Activated B cell treated with CpG ODN at 0.5 μM for 24 hours (primary cell): ENCODE results near the gene TTLL13. TPM values are rescaled to one million over a fixed set of nuclear protein-coding genes. Genes with fewer than 3 reads are reported as not detected.

Experiments used
- ATAC-seq: fragments of 200-7000 bp; cut with Tn5 transposase; one replicate; pipeline ENCODE4 v1.10.0; 2021; ENCODE audit warnings: low read depth, mild to moderate bottlenecking, moderate library complexity
- CTCF ChIA-PET: fragments of 350-600 bp; sonication (Branson Sonifier 250); formaldehyde crosslinking; loops from one replicate; lab custom pipeline; 2021; ENCODE audit warnings: antibody characterized with exemption; lab: Charles Lee
- POLR2A ChIA-PET: fragments of 350-600 bp; sonication (Branson Sonifier 250); formaldehyde crosslinking; loops from one replicate; lab custom pipeline; 2021; ENCODE audit warnings: antibody characterized with exemption; lab: Charles Lee
- DNase-seq: peaks from one replicate; pipeline ENCODE4 v3.0.0; 2022
- H3K27ac Mint-ChIP-seq: one replicate; pipeline ENCODE4 v1.8.0; 2020; ENCODE audit warnings: mixed read lengths
- H3K27me3 Mint-ChIP-seq: one replicate; pipeline ENCODE4 v1.8.0; 2021; ENCODE audit warnings: mixed read lengths
- H3K36me3 Mint-ChIP-seq: one replicate; pipeline ENCODE4 v1.8.0; 2021; ENCODE audit warnings: low read depth, mixed read lengths
- H3K4me1 Mint-ChIP-seq: one replicate; pipeline ENCODE4 v1.8.0; 2021; ENCODE audit warnings: mixed read lengths
- H3K4me3 Mint-ChIP-seq: one replicate; pipeline ENCODE4 v1.8.0; 2020; ENCODE audit warnings: mild to moderate bottlenecking, mixed read lengths
- H3K9me3 Mint-ChIP-seq: one replicate; pipeline ENCODE4 v1.8.0; 2020; ENCODE audit warnings: mixed read lengths
- intact Hi-C: fragments of 100-400 bp; cut with micrococcal nuclease; formaldehyde crosslinking; loops from one replicate; pipeline ENCODE4 v1.15.1; 2024
- total RNA-seq: library from RNA; stranded (reverse); gene quantifications from 2 replicates; pipeline ENCODE4 v1.2.3, GENCODE V29; 2022
- TF ChIP-seq, protein P1 (sequence below): fragments of 200-600 bp; IDR thresholded peaks from one replicate; pipeline ENCODE4 v1.8.0; 2022; ENCODE audit warnings: antibody characterized with exemption, mild to moderate bottlenecking

The TTLL13 gene
- total RNA-seq, 1 donor from 2014 or later = 0.49 TPM

DNA sequence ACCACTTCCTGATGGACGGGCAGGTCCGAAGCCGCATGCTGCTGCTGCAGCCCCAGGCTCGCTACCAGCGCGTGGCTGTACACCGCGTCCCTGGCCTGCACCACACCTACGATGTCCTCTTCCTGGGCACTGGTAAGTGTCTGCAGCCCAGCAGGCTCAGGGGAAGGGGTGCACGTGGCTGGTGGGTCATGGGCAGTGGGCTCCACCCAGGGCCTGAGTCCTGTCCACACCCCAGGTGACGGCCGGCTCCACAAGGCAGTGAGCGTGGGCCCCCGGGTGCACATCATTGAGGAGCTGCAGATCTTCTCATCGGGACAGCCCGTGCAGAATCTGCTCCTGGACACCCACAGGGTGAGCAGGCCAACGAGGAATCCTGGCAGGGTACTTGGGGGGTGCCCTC is 24.3 kb upstream of the TTLL13 start:
- peaks cover 81% of the 10 kb centered on the region for H3K36me3 Mint-ChIP-seq
- DNase-seq = no peak
- no peak overlapping the region for H3K27ac Mint-ChIP-seq
- CTCF ChIA-PET = interaction anchor here (1.1 kb wide), 1 partner anchor 82 kb away, joined by 4 read pairs; no protein-coding TSS in a partner anchor
- H3K27me3 Mint-ChIP-seq = no peaks in the 10 kb centered on the region
- peaks cover 21% of the 10 kb centered on the region for H3K4me1 Mint-ChIP-seq
- H3K9me3 Mint-ChIP-seq = no peaks in the 10 kb centered on the region
- intact Hi-C loops = no loop called here
- ATAC-seq = no peak
- POLR2A ChIA-PET = no interaction called here
- no peak overlapping the region for H3K4me3 Mint-ChIP-seq
- TF ChIP-seq, protein P1, sequence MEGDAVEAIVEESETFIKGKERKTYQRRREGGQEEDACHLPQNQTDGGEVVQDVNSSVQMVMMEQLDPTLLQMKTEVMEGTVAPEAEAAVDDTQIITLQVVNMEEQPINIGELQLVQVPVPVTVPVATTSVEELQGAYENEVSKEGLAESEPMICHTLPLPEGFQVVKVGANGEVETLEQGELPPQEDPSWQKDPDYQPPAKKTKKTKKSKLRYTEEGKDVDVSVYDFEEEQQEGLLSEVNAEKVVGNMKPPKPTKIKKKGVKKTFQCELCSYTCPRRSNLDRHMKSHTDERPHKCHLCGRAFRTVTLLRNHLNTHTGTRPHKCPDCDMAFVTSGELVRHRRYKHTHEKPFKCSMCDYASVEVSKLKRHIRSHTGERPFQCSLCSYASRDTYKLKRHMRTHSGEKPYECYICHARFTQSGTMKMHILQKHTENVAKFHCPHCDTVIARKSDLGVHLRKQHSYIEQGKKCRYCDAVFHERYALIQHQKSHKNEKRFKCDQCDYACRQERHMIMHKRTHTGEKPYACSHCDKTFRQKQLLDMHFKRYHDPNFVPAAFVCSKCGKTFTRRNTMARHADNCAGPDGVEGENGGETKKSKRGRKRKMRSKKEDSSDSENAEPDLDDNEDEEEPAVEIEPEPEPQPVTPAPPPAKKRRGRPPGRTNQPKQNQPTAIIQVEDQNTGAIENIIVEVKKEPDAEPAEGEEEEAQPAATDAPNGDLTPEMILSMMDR = no peak

DNA sequence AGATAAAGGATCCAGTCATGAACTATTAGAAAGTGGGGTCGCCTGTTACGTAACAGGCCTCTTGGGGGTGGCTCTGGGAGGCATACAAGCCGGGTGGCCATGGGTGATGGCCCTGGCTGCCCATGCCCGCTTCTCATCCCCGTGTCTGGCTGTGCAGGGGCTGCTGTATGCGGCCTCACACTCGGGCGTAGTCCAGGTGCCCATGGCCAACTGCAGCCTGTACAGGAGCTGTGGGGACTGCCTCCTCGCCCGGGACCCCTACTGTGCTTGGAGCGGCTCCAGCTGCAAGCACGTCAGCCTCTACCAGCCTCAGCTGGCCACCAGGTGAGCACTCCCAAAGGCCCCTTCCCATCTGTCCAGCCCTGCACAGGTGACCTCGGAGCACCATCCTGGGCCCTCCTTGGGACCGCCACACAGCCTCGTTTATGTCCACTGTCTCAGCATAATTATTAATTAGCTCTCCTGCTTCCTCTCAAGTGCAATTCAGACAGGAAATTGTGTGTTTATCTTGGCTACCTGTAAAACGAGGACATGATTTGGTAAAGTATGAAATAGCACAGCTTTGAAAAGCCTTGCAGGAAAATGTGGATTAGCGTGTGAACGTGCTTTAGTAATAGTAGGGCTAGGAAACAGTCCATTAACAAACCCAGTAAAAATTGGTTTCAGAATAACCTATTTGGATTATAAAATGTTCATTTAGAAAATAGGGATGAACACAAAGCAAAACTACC is 23.7 kb upstream of the TTLL13 start:
- no peaks in the 10 kb centered on the region for H3K27me3 Mint-ChIP-seq
- no peak for ATAC-seq
- H3K4me3 Mint-ChIP-seq = no peak overlapping the region
- no peak overlapping the region for H3K27ac Mint-ChIP-seq
- intact Hi-C loops = no loop called here
- DNase-seq = no peak
- peaks cover 82% of the 10 kb centered on the region for H3K36me3 Mint-ChIP-seq
- H3K9me3 Mint-ChIP-seq = no peaks in the 10 kb centered on the region
- peaks cover 25% of the 10 kb centered on the region for H3K4me1 Mint-ChIP-seq
- POLR2A ChIA-PET = interaction anchor here (0.6 kb wide), 1 partner anchor 105 kb away, joined by 4 read pairs; no protein-coding TSS in a partner anchor
- CTCF ChIA-PET = interaction anchor here (1.1 kb wide), 1 partner anchor 82 kb away, joined by 4 read pairs; no protein-coding TSS in a partner anchor
- TF ChIP-seq, protein P1 = no peak

DNA sequence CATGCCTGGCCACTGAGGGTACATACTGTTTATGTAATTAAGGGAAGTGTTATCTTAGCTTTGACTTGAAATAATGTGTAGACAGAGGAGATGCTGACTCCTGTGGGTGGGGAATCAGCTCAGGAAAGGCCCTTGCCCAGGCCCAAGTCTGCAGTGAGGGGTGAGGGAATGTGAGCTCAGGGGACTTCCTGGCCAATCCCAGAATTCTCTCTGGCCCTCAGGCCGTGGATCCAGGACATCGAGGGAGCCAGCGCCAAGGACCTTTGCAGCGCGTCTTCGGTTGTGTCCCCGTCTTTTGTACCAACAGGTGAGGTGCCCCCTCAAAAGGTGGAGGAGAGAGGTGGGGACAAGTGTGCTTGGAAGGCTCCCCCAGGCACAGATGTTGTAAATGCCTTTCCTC is 22.0 kb upstream of the TTLL13 start:
- peaks cover 32% of the 10 kb centered on the region for H3K4me1 Mint-ChIP-seq
- no peak overlapping the region for H3K4me3 Mint-ChIP-seq
- no peaks in the 10 kb centered on the region for H3K9me3 Mint-ChIP-seq
- no peak overlapping the region for H3K27ac Mint-ChIP-seq
- ChIA-PET POLR2A (no interaction called here), CTCF (interaction anchor here (0.9 kb wide), 1 partner anchor 9 kb away, joined by 4 read pairs; no protein-coding TSS in a partner anchor)
- intact Hi-C loops = no loop called here
- TF ChIP-seq, protein P1 = no peak
- peaks cover 84% of the 10 kb centered on the region for H3K36me3 Mint-ChIP-seq
- DNase-seq (no peak), ATAC-seq (no peak)
- no peaks in the 10 kb centered on the region for H3K27me3 Mint-ChIP-seq

GRCh38 chr15:90227816-90228772 is 21.3 kb upstream of the TTLL13 start:
- H3K9me3 Mint-ChIP-seq = no peaks in the 10 kb centered on the region
- DNase-seq (no peak), ATAC-seq (no peak)
- peaks cover 39% of the 10 kb centered on the region for H3K4me1 Mint-ChIP-seq
- H3K27me3 Mint-ChIP-seq = no peaks in the 10 kb centered on the region
- no peak overlapping the region for H3K4me3 Mint-ChIP-seq
- intact Hi-C loops = no loop called here
- H3K27ac Mint-ChIP-seq = no peak overlapping the region
- TF ChIP-seq, protein P1 = no peak
- peaks cover 77% of the 10 kb centered on the region for H3K36me3 Mint-ChIP-seq
- ChIA-PET CTCF (interaction anchor here (0.5 to 0.9 kb wide), 2 partner anchors 10 to 664 kb away, joined by 4 read pairs; no protein-coding TSS in a partner anchor), POLR2A (interaction anchor here (0.6 to 1.1 kb wide), 2 partner anchors 31 to 158 kb away, joined by 3 read pairs; no protein-coding TSS in a partner anchor)
